Right cardiac atrium (tissue), 5 donors: ENCODE data around the gene STIM1. TPM values are rescaled to one million over a fixed set of nuclear protein-coding genes. Genes with fewer than 3 reads are reported as not detected.
"Not testable (repeated sequence)": the region's sequence is repeated elsewhere in the genome, so short reads cannot be mapped to it uniquely, and the experiment has no call there.

Experiments
- ATAC-seq, 2 donors: fragments of 200-7000 bp; cut with Tn5 transposase; one replicate each; pipeline versions ENCODE4 v1.8.0 to v1.9.1; 2020; ENCODE audit warnings: moderate library complexity in 2 of 2, mild to moderate bottlenecking in 1 of 2
- DNase-seq, 3 donors: peaks; one replicate each; pipeline ENCODE4 v3.0.0-alpha.2; 2020
- H3K27ac ChIP-seq: one replicate; pipeline ENCODE4 v1.5.1; 2013; ENCODE audit warnings: mild to moderate bottlenecking, low read length, control low read depth, moderate library complexity
- H3K27me3 ChIP-seq: one replicate; pipeline ENCODE4 v1.6.1; 2013; ENCODE audit not compliant: control insufficient read depth, insufficient read depth
- H3K4me1 ChIP-seq: one replicate; pipeline ENCODE4 v1.6.1; 2013; ENCODE audit warnings: low read length; ENCODE audit not compliant: control insufficient read depth, insufficient read depth
- H3K4me3 ChIP-seq: one replicate; pipeline ENCODE4 v1.5.1; 2013; ENCODE audit warnings: low read length, control low read depth
- H3K9me3 ChIP-seq: one replicate; pipeline ENCODE4 v1.6.1; 2013; ENCODE audit warnings: low read length; ENCODE audit not compliant: control insufficient read depth
- whole genome bisulfite sequencing: extraction: QIAGEN DNeasy Blood & Tissue Kit; methylation state at CpG from one replicate; pipeline ENCODE4 v1.1.7; 2013; 5-methylcytosine and 5-hydroxymethylcytosine counted together
- intact Hi-C, 4 donors: fragments of 100-400 bp; cut with DNase I; formaldehyde crosslinking; loops; one replicate each; pipeline versions ENCODE4 v1.11.0 to v1.14.0; 2022 to 2023
- polyA plus RNA-seq: library from polyadenylated mRNA; stranded (reverse); fragments of 200-250 nt; gene quantifications from one replicate; pipeline ENCODE4 v1.2.3, GENCODE V29; 2013
- total RNA-seq, 4 donors: library from RNA; stranded (reverse); fragmentation: NEBNext Ultra II Directional; extraction: Animal tissue kit (Norgen Biotek cat#: 25700); gene quantifications; one replicate each; pipeline ENCODE4 v1.2.1, GENCODE V29; 2021
- donor health status: healthy with polysubstance abuse.
- donor health status: DM: no; HTN: yes; CAD: no.
- donor health status: DM: no; HTN: no; CAD: no.
- donor health status: DM: no; HTN: yes; CAD: no; lungs with severe emphysema.
- donor health status: DM: yes; HTN: yes; CAD: no.

The STIM1 gene
- total and polyA plus RNA-seq, 5 donors = 10.8 to 19.3 (median 15.8) TPM

- intact Hi-C loops = no loop called here
- DNase-seq (no peak), ATAC-seq (no peak)
- Histone ChIP-seq H3K27me3 (no peaks in the 10 kb centered on the region), H3K27ac (no peak overlapping the region), H3K4me1 (no peaks in the 10 kb centered on the region), H3K9me3 (no peaks in the 10 kb centered on the region), H3K4me3 (no peak overlapping the region)
- WGBS = 92% methylated on average over 1 of the region's 1 CpG
These were observed 194.7 kb downstream of the STIM1 start for GRCh38 chr11:4050138-4050537.

GRCh38 chr11:4053200-4053599, 197.7 kb downstream of the STIM1 start:
- DNase-seq, intact Hi-C loops, ATAC-seq, H3K4me3 ChIP-seq, H3K4me1 ChIP-seq, H3K9me3 ChIP-seq, H3K27ac ChIP-seq, H3K27me3 ChIP-seq: not testable (repeated sequence)
- 85% methylated on average over 4 of the region's 4 CpGs for WGBS

DNA sequence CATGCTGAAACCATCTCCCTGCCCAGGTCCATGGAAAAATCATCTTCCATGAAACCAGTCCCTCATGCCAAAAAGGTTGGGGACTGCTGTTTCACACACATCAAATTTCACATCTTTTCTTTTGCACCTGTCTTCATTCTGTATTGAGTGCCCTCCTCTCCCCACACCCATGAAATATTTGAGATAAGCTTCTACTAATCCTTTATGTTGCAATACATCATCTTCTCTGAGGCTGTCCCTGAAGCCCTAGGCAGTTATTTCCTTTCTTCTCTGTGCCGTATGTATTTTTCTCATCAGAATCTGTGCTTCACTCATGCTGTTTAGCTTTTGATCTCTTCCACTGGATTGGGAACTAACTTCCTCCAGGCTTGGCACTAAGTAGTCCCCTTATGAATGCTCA, 199.2 kb downstream of the STIM1 start:
- ATAC-seq = no peak
- no peaks in the 10 kb centered on the region for H3K9me3 ChIP-seq
- no peak for DNase-seq
- 82% methylated on average over 1 of the region's 1 CpG for WGBS
- H3K27ac ChIP-seq = no peak overlapping the region
- no peak overlapping the region for H3K4me3 ChIP-seq
- intact Hi-C loops = no loop called here
- H3K4me1 ChIP-seq = no peaks in the 10 kb centered on the region
- H3K27me3 ChIP-seq = no peaks in the 10 kb centered on the region

DNA sequence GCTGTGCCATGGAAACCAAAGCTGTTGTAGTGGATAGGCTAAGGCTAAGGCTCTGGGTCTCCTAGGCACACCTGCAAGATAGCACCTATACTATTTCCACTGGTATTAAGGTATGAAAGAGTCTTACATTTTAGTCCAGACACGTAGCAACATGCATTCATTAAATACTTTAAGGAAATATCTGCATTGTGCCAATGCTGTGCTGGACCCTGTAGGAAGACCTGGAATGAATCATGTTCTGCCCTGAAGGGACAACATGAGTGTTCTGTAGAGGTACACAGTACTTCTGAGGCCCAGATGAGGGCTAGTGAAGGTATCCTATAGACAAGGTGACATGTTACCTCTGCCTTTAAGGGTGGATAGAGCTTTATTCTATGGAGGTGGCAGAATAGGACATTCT, 204.0 kb downstream of the STIM1 start:
- H3K27me3 ChIP-seq = no peaks in the 10 kb centered on the region
- DNase-seq = no peak
- H3K4me3 ChIP-seq = no peak overlapping the region
- no peaks in the 10 kb centered on the region for H3K4me1 ChIP-seq
- no peaks in the 10 kb centered on the region for H3K9me3 ChIP-seq
- intact Hi-C loops = no loop called here
- no peak overlapping the region for H3K27ac ChIP-seq
- ATAC-seq = no peak
- WGBS = 98% methylated on average over 1 of the region's 1 CpG

- intact Hi-C loops = no loop called here
- peaks cover 2% of the 10 kb centered on the region for H3K9me3 ChIP-seq
- H3K27me3 ChIP-seq = no peaks in the 10 kb centered on the region
- 73% methylated on average over 4 of the region's 4 CpGs for whole genome bisulfite sequencing
- H3K27ac ChIP-seq = no peak overlapping the region
- DNase-seq (no peak), ATAC-seq (no peak)
- no peak overlapping the region for H3K4me3 ChIP-seq
- H3K4me1 ChIP-seq = no peaks in the 10 kb centered on the region
These were observed 204.9 kb downstream of the STIM1 start for GRCh38 chr11:4060182-4060923.

- ATAC-seq (no peak), DNase-seq (no peak)
- 95% methylated on average over 1 of the region's 1 CpG for WGBS
- Histone ChIP-seq H3K27ac (no peak overlapping the region), H3K27me3 (no peaks in the 10 kb centered on the region), H3K9me3 (peaks cover 2% of the 10 kb centered on the region), H3K4me1 (peaks cover 6% of the 10 kb centered on the region), H3K4me3 (no peak overlapping the region)
- intact Hi-C loops = no loop called here
These were observed 206.2 kb downstream of the STIM1 start for GRCh38 chr11:4061700-4062099.

DNA sequence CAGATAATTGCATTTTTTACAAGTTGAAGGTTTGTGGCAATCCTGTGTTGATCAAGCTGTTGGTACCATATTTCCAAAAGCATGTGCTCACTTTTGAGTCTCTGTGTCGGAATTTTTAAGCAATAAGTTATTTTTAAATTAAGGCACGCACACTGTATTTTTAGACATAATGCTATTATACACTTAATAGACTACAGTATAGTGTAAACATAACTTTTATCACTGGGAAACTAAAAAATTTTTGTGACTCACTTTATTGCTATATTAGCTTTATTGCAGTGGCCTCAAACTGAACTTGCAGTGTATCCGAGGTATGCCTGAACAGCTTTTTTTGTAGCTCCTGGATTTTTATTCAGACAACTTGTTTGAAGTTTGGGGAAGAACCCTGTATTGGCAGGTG, 207.9 kb downstream of the STIM1 start:
- H3K9me3 ChIP-seq = peaks cover 2% of the 10 kb centered on the region
- 90% methylated on average over 3 of the region's 3 CpGs for WGBS
- no peak overlapping the region for H3K4me3 ChIP-seq
- no peak overlapping the region for H3K27ac ChIP-seq
- DNase-seq (no peak), ATAC-seq (no peak)
- H3K4me1 ChIP-seq = peaks cover 6% of the 10 kb centered on the region
- no peaks in the 10 kb centered on the region for H3K27me3 ChIP-seq
- intact Hi-C loops = no loop called here

DNA sequence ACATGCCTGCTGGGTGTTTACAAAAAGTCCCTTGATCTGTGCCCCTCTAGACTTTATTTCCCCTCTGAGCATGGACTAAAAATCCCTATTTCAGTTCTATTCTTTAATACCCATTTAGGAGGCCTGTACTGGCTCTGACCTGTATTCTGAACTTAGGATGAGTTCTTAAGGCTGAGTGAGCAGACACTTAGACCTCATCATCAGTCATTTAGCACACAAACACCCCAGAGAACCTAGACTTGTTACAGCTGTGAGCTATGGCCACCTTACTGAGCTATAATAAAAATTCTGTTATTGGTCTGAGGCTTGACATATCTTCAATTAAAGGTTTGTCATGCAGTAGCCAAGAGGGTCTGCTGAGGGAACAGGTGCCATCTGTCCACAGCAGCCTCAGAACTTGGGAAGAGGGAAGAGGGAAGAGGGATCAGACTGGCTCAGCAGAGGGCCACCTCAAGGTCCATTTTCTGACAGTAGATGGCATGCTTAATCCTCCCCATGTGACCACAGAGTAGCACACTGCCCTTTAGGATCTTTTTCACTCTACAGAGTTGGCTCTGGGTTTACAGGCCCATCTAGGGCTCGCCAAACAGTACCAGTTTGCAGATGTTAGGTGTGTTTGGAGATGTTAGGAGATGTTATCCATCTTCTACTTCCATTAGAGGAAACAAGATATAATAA, 209.0 kb downstream of the STIM1 start:
- no peak overlapping the region for H3K27ac ChIP-seq
- peaks cover 6% of the 10 kb centered on the region for H3K4me1 ChIP-seq
- 98% methylated on average over 1 of the region's 1 CpG for WGBS
- no peak for DNase-seq
- intact Hi-C loops = no loop called here
- peaks cover 2% of the 10 kb centered on the region for H3K9me3 ChIP-seq
- no peak overlapping the region for H3K4me3 ChIP-seq
- H3K27me3 ChIP-seq = no peaks in the 10 kb centered on the region
- peak in 1 of 2 donors; percentile 33 for ATAC-seq

DNA sequence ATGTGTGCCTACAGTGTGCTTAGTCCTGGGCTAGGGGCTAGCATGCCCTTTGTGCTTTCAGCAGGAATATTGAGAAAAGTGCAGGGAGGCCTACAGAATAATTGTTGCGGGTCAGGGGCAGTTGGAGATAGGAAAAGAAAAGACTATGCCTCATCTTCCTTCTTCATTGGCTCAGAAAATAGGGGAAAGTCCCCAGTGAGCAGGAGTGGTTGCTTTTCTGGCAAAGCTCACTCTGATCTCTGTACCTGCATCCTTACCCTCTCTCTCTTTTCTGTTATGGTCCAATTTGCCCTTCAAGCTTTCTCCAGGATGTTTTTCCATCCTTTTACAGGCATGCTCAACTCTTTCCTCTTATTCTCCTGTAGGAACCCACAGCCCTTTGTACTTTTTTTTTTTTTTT, 209.6 kb downstream of the STIM1 start:
- Histone ChIP-seq H3K4me3 (no peak overlapping the region), H3K9me3 (peaks cover 2% of the 10 kb centered on the region), H3K27ac (no peak overlapping the region), H3K4me1 (peaks cover 6% of the 10 kb centered on the region), H3K27me3 (no peaks in the 10 kb centered on the region)
- DNase-seq (no peak), ATAC-seq (no peak)
- intact Hi-C loops = no loop called here
- 89% methylated on average over 1 of the region's 1 CpG for WGBS

GRCh38 chr11:4065601-4066377, 210.3 kb downstream of the STIM1 start:
- Histone ChIP-seq H3K4me1 (peaks cover 6% of the 10 kb centered on the region), H3K27ac (no peak overlapping the region), H3K9me3 (peaks cover 2% of the 10 kb centered on the region), H3K27me3 (no peaks in the 10 kb centered on the region), H3K4me3 (no peak overlapping the region)
- peak; percentile 37 to 60 for ATAC-seq
- DNase-seq = no peak
- 56% methylated on average over 2 of the region's 2 CpGs for WGBS
- intact Hi-C loops = no loop called here

- H3K4me1 ChIP-seq = peaks cover 6% of the 10 kb centered on the region
- ATAC-seq = no peak
- H3K27ac ChIP-seq = no peak overlapping the region
- 63% methylated on average over 5 of the region's 5 CpGs for WGBS
- no peaks in the 10 kb centered on the region for H3K27me3 ChIP-seq
- intact Hi-C loops = no loop called here
- no peak overlapping the region for H3K4me3 ChIP-seq
- peaks cover 2% of the 10 kb centered on the region for H3K9me3 ChIP-seq
- DNase-seq = no peak
These were observed 211.4 kb downstream of the STIM1 start for GRCh38 chr11:4066910-4067309.
